Medulla oblongata (tissue), 1 donor: ENCODE results near the gene SMC1A.

Source experiments
- DNase-seq: peaks from one replicate; pipeline ENCODE4 v3.0.0-alpha.2; 2015; ENCODE audit errors: extremely low spot score

The SMC1A gene

DNA sequence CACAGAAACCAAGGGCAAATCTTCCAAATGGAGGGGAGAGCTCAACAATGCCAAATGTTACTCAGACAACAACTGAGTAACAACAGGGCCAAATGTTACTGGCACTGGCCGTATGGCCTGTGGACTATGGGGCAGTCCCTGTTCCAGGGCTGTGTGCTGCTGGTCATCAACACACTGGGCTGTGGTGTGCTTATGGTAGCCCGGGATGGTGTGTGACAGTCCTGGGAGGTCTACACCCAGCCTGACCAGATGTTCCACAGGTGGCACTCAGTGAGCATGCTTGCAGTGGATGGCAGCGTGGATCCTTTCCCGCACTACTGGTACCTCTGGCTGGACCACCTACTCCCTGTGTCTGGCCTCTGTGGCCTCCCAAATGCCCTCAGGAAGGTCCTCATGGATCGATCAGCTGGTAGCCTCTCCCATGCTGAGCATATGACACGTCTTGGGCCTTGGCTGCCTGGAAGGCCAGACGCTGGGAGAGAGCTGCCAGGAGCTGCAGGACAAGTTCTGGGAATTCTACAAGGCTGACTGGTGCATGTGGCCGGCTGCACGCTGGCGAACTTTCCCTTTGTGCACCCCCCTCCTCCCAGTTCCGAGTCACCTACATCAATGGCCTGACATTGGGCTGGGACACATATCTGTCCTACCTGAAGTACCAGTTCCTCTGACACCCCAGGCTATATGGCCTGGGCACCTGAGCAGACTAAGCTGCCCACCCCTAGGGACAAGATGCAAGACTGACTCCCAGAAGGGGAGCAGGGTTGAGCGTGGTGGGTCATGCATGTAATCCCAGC, 81.4 kb downstream of the SMC1A start:
- DNase-seq = no peak

DNA sequence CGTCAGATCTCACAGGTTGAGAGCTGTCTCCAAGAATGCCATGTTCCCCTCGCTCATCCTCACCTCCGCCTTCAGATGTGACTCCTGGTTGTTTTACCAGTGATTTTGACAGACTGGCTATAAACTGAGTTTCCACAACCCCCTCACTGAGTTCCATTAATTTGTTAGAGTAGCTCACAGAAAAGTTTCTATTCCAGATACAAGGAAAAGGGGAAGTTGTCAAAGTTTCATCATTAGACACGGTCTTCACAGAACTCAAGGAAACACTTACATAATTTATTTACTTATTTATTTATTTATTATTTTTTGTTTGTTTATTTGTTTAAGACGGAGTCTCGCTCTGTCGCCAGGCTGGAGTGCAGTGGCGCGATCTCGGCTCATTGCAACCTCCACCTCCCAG, 85.4 kb downstream of the SMC1A start:
- no peak for DNase-seq

DNA sequence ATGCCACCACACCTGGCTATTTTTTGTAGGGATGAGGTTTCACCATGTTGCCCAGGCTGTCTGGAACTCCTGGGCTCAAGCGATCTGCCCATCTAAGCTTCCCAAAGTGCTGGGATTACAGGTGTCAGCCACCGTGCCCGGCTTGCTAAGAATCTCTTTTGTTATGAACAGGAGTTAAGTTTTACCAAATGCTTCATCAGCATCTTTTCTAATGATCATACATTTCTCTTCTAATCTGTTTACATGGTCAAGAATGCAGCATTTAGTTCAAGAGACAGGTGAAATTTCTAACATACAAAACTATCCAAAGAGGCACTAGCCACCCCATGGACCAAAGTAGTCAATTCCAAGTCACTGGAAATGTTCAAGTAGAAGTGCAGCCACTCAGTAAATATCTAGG, 88.6 kb downstream of the SMC1A start:
- no peak for DNase-seq

DNA sequence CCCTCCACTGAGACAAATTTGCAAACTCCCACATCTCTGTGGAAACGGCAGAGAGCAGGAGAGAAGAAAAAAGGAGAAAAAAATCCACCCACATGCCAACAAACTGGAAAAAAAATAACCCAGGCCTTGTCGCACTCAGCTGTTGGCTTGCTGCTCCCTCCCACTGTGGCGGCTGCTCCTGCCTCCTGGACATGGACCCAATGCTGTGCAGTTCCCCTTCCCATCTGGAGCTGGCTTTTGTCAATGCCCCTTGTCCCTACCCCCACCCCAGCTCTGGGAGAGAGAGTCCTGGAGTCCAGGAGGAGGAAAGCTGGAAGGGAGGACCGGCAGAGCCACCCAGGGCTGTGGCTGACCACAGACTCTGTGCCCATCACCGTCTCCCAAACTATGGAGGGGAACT, 90.2 kb downstream of the SMC1A start:
- DNase-seq = no peak

DNA sequence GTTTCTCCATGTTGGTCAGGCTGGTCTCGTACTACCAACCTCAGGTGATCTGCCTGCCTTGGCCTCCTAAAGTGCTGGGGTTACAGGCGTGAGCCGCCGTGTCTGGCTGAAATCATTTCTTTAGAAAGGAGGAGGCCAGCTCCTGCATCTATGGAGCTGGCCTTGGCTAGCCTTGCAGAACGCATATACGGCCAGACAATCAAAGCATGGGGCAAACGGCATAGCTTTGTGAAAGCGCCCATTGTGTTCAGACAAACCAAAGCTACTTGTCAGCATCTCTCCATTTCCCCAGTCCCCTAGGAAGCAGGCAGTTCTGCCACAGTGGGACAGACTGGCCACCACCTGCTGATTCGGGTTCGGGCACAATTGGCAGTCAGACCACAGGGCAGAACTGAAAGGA, 92.1 kb downstream of the SMC1A start:
- DNase-seq = peak; percentile 57

DNA sequence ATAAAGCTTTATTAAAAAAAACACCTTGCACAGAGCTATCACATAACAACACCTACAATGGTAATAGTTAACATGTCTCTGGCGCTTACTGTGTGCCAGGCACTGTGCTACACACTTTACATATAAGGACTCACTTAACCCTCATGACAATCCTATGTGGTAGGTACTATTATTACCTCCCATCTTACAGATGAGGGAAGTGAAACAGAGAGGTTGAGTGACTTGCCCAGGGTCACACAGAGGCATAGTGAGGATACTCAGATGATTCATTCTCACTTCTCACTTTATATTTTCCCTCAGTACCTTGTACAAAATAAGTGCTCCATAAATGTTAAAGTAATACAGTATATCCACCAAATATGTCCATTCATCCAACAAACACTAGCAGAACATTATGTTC, 97.7 kb downstream of the SMC1A start:
- DNase-seq = no peak
